Esophagus (tissue), 2 donors: ENCODE results near the gene TMEM89. TPM values are rescaled to one million over a fixed set of nuclear protein-coding genes. Genes with fewer than 3 reads are reported as not detected.

Experiments
- H3K27ac ChIP-seq, 2 donors: one replicate each; pipeline ENCODE4 v1.5.1; 2013; ENCODE audit warnings: low read depth in 2 of 2, mild to moderate bottlenecking in 2 of 2, inconsistent platforms in 1 of 2, low read length in 1 of 2, moderate library complexity in 1 of 2
- H3K27me3 ChIP-seq, 2 donors: one replicate each; pipeline ENCODE4 v1.6.1; 2013; ENCODE audit warnings: low read length in 2 of 2, control low read depth in 1 of 2, mild to moderate bottlenecking in 1 of 2; ENCODE audit not compliant: insufficient read depth in 2 of 2, control insufficient read depth in 1 of 2
- H3K36me3 ChIP-seq, 2 donors: one replicate each; pipeline ENCODE4 v1.6.1; 2013; ENCODE audit warnings: low read length in 1 of 2; ENCODE audit not compliant: control insufficient read depth in 2 of 2, insufficient read depth in 2 of 2
- H3K4me1 ChIP-seq, 2 donors: one replicate each; pipeline ENCODE4 v1.6.1; 2013; ENCODE audit warnings: low read length in 1 of 2; ENCODE audit not compliant: control insufficient read depth in 2 of 2, insufficient read depth in 2 of 2
- H3K4me3 ChIP-seq, 2 donors: one replicate each; pipeline ENCODE4 v1.5.1; 2013; ENCODE audit warnings: low read length in 2 of 2, mild to moderate bottlenecking in 2 of 2, low read depth in 1 of 2, moderate library complexity in 1 of 2
- H3K9me3 ChIP-seq, 2 donors: one replicate each; pipeline ENCODE4 v1.6.1; 2013; ENCODE audit warnings: mild to moderate bottlenecking in 2 of 2, low read depth in 1 of 2, low read length in 1 of 2, moderate library complexity in 1 of 2; ENCODE audit not compliant: control insufficient read depth in 2 of 2, insufficient read depth in 1 of 2
- WGBS, 2 donors: extraction: QIAGEN DNeasy Blood & Tissue Kit; methylation state at CpG; one replicate each; pipeline ENCODE4 v1.1.7; 2013; 5-methylcytosine and 5-hydroxymethylcytosine counted together
- polyA plus RNA-seq, 2 donors: library from polyadenylated mRNA; stranded (reverse); fragments of 200-250 nt; gene quantifications; one replicate each; pipeline ENCODE4 v1.2.3, GENCODE V29; 2013
- donor health status: healthy with polysubstance abuse.
- donor health status: Bipolar disorder and iron deficiency.

Gene TMEM89
- polyA plus RNA-seq, 2 donors, result not detected

DNA sequence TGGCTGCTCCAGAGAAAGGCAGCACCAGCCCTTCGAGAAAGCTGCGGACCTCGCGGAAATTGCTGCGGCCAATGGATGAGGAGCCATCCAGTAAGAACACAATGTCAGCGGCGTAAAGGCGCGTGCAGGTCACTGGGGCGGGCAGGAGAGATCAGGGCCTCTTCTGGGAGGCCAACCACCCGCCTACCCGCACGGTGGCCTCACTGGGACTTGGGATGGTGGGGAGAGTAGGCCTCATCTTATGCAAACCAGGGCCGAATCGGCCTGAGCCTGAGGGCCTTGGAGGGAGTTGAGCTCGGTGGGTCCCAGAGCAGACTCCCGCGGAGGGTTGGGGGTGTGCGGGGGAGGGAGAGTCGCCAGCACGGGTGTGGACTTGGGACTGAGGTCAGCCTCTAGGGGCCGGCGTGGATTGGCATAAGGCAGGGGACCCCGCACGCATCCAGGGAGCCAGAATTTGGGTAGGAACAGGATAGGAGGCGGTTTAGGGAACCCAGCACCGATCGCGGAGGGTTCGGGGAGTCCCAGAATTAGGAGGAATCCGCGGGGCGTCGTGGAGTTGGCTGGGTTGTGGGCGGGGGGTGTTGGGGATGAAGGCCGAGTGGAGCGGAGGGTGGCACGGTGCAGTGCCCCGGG lies 27.0 kb downstream of the TMEM89 start:
- Histone ChIP-seq H3K4me3 (peak overlapping the region; percentile 23 to 54), H3K9me3 (no peaks in the 10 kb centered on the region), H3K36me3 (peaks cover 6 to 25% of the 10 kb centered on the region in 2 donors), H3K27ac (peak overlapping the region; percentile 6 to 31), H3K4me1 (peaks cover 2 to 39% of the 10 kb centered on the region in 2 donors), H3K27me3 (no peaks in the 10 kb centered on the region)
- 16 to 23% methylated on average over 34 to 39 of the region's 39 CpGs for WGBS, 2 donors

DNA sequence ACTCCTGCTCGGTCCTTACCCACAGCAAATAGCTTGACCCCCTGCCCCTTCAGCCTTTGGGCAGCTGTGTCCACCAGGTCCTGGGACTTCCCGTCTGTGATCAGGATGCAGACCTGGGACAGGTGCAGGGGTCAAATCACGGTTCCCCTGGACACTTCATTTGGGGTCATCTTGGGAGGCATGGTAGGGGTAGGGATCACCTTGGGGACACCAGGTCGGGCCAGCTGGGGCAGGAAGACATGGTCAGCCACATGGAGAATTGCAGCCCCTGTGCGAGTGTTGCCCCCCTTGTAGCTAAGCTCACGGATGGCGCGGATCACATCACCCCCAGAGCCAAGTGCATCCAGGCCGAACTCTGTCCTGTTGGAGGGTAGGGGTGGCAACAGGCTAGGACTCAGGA lies 28.2 kb downstream of the TMEM89 start:
- Histone ChIP-seq H3K36me3 (peaks cover 0 to 29% of the 10 kb centered on the region in 2 donors), H3K9me3 (no peaks in the 10 kb centered on the region), H3K4me3 (no peak overlapping the region), H3K4me1 (peaks cover 0 to 36% of the 10 kb centered on the region in 2 donors), H3K27me3 (no peaks in the 10 kb centered on the region), H3K27ac (no peak overlapping the region)
- WGBS, 2 donors, result 75 to 87% methylated on average over 9 of the region's 9 CpGs

- no peaks in the 10 kb centered on the region for H3K27me3 ChIP-seq
- 83 to 85% methylated on average over 21 of the region's 21 CpGs for WGBS, 2 donors
- H3K9me3 ChIP-seq, result no peaks in the 10 kb centered on the region
- peaks cover 0 to 30% of the 10 kb centered on the region in 2 donors for H3K4me1 ChIP-seq
- no peak overlapping the region for H3K27ac ChIP-seq
- peaks cover 0 to 32% of the 10 kb centered on the region in 2 donors for H3K36me3 ChIP-seq
- no peak overlapping the region for H3K4me3 ChIP-seq
These were observed 29.0 kb downstream of the TMEM89 start for GRCh38 chr3:48592519-48593087.

DNA sequence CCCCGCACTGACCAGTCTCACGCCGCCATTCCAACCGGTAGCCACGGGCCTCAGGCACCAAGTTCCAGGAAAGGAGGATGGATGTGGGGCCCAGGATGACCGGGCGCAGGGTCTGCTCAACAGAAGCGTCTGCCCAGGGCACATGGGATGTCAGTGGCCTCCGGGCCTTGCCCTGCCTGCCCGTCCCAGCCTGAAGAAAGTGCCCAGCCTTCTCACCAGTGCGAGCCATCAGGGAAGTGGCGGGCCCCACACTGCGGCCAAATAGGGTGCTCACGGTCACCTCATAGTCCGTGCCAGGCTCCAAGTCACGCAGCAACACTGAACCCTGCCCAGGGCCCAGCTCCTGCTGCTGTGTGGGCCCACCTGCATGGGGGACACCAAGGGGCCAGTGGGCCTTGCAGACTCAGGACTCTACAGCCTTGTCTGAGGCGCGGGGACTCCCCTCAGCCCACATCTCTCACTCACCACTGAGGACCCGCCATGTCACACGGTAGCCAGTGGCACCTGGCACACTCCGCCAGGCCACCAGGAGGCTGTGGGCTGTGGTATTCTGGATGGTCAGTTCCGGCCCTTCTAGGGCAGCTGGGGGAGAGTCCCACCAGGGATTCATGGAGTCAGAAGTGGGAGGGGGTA lies 29.6 kb downstream of the TMEM89 start:
- WGBS, 2 donors, result 87 to 91% methylated on average over 22 of the region's 22 CpGs
- Histone ChIP-seq H3K27me3 (no peaks in the 10 kb centered on the region), H3K36me3 (peaks cover 0 to 32% of the 10 kb centered on the region in 2 donors), H3K4me3 (no peak overlapping the region), H3K4me1 (peaks cover 0 to 24% of the 10 kb centered on the region in 2 donors), H3K27ac (no peak overlapping the region), H3K9me3 (no peaks in the 10 kb centered on the region)

- Histone ChIP-seq H3K4me3 (no peak overlapping the region), H3K27me3 (no peaks in the 10 kb centered on the region)
- 85 to 87% methylated on average over 14 of the region's 14 CpGs for WGBS, 2 donors
These were observed 30.1 kb downstream of the TMEM89 start for GRCh38 chr3:48591436-48591835.

DNA sequence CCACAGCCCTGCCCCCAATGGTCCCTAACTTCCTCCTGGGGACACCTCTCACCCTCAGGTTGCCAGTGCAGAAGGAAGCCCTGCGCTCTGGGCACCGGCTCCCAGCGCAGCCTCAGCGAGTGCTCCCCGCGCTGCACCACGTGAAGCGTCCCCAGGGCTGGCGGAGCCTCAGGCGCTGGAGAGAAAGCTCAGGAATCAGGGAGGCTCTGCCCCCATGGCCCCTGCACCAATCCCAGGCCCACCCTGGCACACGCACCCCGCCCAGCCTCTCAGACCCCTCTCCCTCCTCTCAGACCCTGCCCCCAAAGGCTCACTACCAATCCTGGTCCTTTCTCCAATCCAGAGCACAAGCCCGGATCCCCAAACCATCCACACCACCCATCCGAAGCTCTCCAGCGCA lies 33.3 kb downstream of the TMEM89 start:
- no peak overlapping the region for H3K27ac ChIP-seq
- peaks cover 0 to 39% of the 10 kb centered on the region in 2 donors for H3K36me3 ChIP-seq
- no peak overlapping the region for H3K4me3 ChIP-seq
- H3K27me3 ChIP-seq, result no peaks in the 10 kb centered on the region
- peaks cover 0 to 5% of the 10 kb centered on the region in 2 donors for H3K4me1 ChIP-seq
- 77 to 78% methylated on average over 15 of the region's 15 CpGs for WGBS, 2 donors
- no peaks in the 10 kb centered on the region for H3K9me3 ChIP-seq

More at GRCh38 chr3:48591436-48591835, 30.1 kb downstream of the TMEM89 start:
- Histone ChIP-seq H3K4me1 (peaks cover 0 to 18% of the 10 kb centered on the region in 2 donors), H3K27ac (no peak overlapping the region), H3K9me3 (no peaks in the 10 kb centered on the region), H3K36me3 (peaks cover 0 to 33% of the 10 kb centered on the region in 2 donors)

- WGBS, 2 donors, result 77 to 83% methylated on average over 11 of the region's 11 CpGs
- Histone ChIP-seq H3K9me3 (no peaks in the 10 kb centered on the region), H3K27me3 (no peaks in the 10 kb centered on the region), H3K4me3 (no peak overlapping the region), H3K36me3 (peaks cover 0 to 37% of the 10 kb centered on the region in 2 donors), H3K27ac (no peak overlapping the region), H3K4me1 (peaks cover 0 to 2% of the 10 kb centered on the region in 2 donors)
These were observed 33.9 kb downstream of the TMEM89 start for GRCh38 chr3:48587686-48588085.

GRCh38 chr3:48585411-48585810 lies 36.2 kb downstream of the TMEM89 start:
- Histone ChIP-seq H3K27ac (no peak overlapping the region), H3K9me3 (no peaks in the 10 kb centered on the region), H3K4me1 (no peaks in the 10 kb centered on the region), H3K4me3 (no peak overlapping the region), H3K36me3 (peaks cover 0 to 31% of the 10 kb centered on the region in 2 donors), H3K27me3 (no peaks in the 10 kb centered on the region)
- 79 to 92% methylated on average over 8 of the region's 8 CpGs for WGBS, 2 donors

GRCh38 chr3:48584836-48585235 lies 36.7 kb downstream of the TMEM89 start:
- WGBS, 2 donors, result 87 to 91% methylated on average over 9 of the region's 9 CpGs
- Histone ChIP-seq H3K9me3 (no peaks in the 10 kb centered on the region), H3K4me1 (no peaks in the 10 kb centered on the region), H3K27me3 (no peaks in the 10 kb centered on the region), H3K27ac (no peak overlapping the region), H3K36me3 (peaks cover 0 to 26% of the 10 kb centered on the region in 2 donors), H3K4me3 (no peak overlapping the region)
